HG03097 (cell line): Measurements from ENCODE around the gene CACNB4.
"Not testable (repeated sequence)": the region's sequence is repeated elsewhere in the genome, so short reads cannot be mapped to it uniquely, and the experiment has no call there.

Experiments used
- ATAC-seq: cut with Tn5 transposase; IDR thresholded peaks from one replicate; pipeline ENCODE4 v1.9.1; 2021; ENCODE audit not compliant: unreplicated experiment, low FRiP score

The CACNB4 gene

GRCh38 chr2:151916632-151917031 is 182.2 kb downstream of the CACNB4 start:
- no peak for ATAC-seq

- not testable (repeated sequence) for ATAC-seq
Observed at GRCh38 chr2:151915629-151916025, 183.2 kb downstream of the CACNB4 start.

DNA sequence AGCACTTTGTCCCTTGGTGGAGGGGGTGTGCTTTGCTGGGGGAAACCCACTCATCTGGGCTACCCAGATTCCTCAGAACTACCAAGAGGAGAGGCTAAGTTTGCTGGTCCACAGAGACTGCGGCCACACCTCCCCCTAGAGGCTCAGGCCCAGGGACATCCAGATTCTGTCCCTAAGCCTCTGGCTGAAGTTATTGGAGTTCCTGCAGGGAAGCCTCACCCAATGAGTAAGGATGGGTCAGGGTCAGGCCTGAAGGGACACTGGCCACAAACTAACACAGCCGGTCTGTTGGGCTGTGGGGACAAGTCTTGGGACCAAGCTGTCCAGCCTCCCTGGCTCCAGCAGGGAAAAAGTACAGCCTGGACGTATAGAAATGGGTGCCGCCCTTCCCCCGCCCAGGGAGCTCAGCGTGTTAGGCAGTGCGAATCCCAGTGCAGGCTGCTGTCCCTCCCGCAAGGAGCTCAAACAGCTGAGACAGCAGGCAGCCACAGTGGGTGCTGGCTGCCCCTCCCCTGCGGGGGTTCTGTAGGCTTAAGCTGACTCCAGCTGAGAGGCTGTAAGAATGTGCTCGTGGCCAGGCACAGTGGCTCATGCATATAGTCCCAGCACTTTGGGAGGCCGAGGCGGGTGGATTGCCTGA is 183.7 kb downstream of the CACNB4 start:
- no peak for ATAC-seq

DNA sequence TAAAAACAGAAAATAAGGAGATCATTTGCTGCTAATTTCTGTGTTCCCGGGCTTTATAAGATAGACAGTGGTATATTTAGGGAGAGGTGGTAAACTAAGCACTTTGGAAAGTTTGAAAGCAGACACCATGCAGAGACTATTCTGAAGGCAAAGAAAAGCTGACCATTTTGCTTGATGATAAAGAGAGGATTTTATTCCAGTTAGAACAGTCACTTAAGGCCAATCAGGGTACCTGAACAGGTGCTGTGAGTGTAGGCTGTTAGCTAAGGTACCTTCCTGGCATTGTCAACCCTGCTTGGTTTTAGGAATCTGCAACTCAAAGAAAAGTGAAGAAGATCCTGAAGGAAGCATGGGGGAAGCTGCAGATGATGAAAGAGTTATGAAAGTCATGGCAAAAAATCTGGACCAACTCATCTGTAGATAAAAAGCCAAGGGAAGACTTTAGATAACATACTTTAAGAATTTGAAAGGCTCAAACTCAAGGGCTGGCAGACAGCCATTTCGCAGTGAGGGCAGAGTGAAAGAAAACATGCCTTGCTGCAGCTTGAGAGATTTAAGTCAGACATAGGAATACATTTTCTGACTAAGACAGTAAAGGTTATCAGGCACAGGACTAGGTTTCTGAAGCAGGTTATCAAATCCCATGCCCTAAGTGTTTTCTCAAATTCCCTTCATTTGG is 190.5 kb downstream of the CACNB4 start:
- ATAC-seq = no peak

- ATAC-seq = no peak
Observed at GRCh38 chr2:151907286-151908203, 191.3 kb downstream of the CACNB4 start.

DNA sequence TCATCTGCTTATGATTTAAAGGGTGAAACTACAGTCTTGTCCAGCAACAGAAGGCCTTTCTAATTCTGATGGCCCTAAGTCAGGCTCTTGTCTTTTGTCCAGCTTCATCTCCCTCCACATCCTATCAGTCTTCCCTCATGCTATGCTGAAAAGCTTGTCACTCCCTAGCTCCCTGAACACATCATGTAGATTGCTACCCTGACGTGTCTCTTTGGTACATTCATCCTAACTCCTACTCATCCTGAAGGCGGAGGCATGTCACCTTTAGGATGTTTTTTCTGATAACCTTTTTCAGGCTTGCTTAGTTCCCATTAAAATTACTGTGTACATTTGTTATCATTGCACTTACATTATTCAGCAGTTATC is 192.2 kb downstream of the CACNB4 start:
- ATAC-seq = no peak

DNA sequence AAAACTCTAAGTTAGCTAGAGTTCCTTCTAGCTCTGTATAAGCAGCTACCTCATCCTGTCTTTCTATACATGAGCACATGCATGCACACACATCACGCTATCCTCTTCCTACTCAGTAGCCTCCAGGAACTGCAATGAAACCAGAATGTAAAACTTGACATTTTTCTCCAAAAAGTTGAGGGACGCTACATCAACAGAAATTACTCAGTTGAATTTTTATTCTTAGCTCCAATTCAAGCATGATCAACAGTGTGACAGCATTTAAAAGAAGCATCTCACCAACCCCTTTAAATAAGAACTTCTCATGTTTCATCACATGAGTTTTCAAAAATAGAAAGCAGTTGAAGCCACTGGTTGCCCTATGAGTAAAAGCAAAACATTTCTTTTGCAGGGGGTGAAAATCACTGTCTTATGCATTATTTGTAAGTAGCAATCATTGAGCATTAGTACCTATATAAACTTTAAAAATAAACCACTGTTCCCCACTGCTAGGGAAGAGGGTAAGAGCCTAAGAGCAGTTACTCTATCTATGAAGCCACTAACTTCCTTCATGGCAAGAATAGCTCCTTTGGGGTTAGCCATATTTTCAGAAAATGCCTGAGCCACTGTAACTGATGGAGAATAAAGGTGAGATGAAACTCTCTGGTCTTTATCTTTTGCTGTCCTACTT is 192.7 kb downstream of the CACNB4 start:
- ATAC-seq = no peak

DNA sequence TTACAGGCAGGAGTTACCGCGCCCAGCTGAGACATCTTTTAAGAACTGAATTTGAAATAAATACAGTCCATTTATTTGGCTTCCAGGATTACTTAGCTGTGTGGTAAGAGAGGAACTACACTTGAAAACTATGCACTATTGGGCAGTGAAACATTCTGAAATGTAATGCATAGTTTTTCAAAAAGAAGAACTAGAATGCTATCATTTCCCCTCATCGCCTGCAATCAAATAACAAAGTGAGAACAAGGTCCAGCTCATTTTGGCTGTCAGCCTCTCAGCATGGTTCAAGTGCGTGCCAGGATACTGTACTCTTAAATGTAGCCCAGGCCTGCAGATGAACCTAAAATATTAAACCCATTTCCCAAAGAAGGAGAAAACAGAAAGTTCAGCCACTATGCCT is 194.0 kb downstream of the CACNB4 start:
- no peak for ATAC-seq

- ATAC-seq = no peak
Observed at GRCh38 chr2:151904021-151904420, 194.8 kb downstream of the CACNB4 start.

DNA sequence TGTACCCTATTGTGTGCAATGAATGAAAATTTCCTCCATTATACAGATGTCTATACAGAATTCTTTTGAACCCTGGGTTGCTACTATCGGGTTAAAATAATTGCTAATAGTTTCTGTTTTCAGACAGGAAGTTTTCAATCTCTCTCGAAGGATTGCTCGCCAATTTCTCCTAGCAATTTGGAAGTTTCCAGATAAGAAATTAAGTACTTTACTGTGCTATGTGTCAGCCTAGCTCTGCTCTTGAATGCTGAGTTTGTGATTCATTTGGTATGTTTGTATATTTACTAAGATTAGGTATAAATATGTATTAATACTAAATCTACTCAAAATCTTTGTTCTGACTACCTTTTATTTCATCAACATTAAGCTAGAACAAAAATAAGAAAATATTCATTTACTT is 196.0 kb downstream of the CACNB4 start:
- ATAC-seq = no peak

GRCh38 chr2:151900331-151900730 is 198.5 kb downstream of the CACNB4 start:
- ATAC-seq = no peak

GRCh38 chr2:151899156-151899555 is 199.7 kb downstream of the CACNB4 start:
- no peak for ATAC-seq

DNA sequence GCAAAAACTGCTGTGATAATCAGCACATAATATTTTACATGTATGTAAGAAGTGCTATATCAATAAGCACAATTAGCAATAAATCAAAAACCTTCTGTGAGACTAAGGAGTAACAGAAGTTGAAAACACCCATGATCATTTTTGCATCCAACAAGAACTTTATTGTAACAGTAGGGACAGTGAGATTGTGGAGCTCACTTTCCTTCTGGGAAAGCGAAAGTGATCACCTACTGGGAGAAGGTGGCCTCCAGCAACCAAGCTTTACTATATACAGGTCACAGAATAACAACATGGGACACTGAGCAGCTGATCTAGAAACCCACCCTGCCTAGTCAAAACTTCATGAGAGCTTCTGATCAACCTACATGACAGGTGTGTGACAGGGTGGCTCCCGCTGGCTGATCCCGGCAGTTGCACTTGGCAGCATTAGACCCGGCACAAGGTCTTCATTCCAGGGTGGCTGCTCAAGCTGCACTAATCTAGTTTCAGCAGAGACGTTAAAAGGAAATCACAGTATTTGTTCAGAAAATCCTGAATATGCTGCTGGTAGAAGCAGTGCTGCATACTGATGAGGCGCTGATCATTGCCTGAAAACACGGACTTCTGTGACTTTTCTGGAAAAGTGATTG is 207.2 kb downstream of the CACNB4 start:
- ATAC-seq = no peak

- no peak for ATAC-seq
Observed at GRCh38 chr2:151887164-151887563, 211.7 kb downstream of the CACNB4 start.

DNA sequence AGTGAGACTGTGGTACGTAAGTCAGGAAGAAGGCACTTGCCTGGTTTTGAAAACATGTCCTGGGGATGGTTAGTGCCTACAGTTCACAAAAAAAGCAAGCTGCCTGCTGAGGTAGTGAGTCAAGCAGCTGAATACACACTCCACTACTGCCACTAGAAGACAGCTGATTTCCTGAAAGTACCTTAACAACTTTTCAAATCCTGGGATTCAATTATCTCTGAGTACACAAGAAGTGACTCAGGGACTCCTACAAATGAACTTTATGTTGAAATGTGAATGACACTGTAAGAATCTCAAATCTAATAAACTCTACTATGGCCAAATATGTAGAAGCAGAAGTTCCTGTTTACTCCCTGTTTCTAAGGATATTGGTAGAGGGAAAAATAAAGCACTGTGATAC is 212.6 kb downstream of the CACNB4 start:
- no peak for ATAC-seq

DNA sequence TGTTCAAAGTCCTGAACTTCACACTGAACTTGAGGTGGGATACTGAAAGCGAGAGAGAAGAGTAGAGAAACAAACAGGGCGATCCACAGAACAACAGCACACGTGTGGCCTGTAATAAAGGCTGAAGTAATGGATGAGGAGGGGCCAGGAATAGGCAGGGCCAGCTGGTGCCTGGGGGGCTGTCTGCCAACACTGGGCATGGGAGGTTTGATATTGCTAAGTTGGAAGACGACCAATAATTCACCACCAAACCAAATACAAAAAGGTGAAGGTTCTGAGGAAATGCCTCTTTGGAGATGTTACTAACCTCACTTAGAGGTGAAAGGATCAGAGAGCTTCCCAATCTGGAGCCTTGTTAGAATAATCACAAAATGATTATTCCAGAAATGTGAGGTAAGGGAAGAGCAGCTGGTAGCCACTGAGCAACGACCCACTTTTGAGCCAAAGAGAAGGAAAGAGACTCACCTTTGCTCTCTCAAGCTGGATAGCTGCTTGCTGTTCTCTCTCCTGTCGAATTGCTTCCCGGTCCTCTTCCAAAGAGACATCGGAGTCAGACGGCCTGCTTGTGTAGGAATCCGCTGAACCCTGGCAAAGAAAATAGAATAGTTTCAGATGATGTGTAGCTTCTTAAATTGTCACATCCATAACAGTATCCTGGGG is 215.9 kb downstream of the CACNB4 start:
- no peak for ATAC-seq

GRCh38 chr2:151881342-151881741 is 217.5 kb downstream of the CACNB4 start:
- ATAC-seq = no peak

DNA sequence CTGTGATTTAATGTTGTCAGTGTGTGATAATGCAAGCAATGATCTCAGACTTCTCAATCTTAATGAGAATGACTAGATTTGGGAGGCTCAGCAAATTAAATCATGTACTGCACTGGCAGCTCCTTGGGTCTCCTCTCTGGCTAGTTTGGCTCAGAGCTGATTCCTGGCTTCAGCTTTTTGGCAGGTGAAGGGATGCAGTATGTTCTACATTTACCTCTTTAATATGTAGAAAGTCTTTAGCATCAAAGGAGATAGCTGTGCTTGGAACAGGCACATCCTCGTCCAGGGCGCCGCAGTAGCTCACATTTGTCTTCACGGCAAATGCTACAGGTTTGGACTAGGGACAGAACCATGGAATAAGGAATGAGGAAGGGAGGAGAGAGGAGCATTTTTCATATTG is 218.3 kb downstream of the CACNB4 start:
- no peak for ATAC-seq

GRCh38 chr2:151878655-151879563 is 219.9 kb downstream of the CACNB4 start:
- no peak for ATAC-seq
